ENCODE data around the gene WDR90.

WDR90 gene

DNA sequence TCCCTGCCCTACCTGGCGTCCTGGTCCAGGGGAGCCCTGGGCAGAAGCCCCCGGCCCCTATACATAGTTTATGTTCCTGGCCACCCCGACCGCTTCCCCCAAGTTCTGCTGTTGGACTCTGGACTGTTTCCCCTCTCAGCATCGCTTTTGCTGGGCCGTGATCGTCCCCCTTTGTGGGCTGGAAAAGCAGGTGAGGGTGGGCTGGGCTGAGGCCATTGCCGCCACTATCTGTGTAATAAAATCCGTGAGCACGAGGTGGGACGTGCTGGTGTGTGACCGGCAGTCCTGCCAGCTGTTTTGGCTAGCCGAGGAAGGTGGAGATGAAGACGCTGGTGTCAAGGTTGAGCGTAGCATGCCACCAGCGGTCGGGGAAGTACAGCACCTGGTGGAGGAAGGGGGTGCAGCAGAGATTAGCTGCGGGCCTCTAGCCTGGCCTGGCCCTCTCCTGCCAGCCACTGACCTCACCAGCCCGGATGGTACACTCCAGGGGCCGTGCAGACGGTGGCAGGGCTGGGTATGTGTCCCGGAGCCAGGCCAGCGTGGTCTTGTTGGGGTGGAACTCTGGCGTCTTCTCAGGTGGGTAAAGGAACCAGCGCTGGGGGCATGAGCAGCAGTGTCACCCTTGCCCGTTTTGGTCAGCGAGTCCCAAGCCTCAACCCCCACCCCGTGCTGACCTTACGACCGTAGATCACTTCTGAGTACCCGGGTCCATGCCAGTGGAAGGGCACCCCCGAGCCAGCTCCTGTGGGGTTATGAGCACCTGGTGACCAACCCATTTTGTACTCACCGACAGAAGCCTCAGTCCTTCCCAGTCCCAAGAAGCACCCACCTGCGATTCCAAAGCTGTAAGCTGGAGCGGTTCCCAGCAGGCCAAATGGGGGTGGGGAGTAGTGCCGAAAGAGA, 33.6 kb downstream of the WDR90 start (continued):
- TF ChIP-seq, protein P1, sequence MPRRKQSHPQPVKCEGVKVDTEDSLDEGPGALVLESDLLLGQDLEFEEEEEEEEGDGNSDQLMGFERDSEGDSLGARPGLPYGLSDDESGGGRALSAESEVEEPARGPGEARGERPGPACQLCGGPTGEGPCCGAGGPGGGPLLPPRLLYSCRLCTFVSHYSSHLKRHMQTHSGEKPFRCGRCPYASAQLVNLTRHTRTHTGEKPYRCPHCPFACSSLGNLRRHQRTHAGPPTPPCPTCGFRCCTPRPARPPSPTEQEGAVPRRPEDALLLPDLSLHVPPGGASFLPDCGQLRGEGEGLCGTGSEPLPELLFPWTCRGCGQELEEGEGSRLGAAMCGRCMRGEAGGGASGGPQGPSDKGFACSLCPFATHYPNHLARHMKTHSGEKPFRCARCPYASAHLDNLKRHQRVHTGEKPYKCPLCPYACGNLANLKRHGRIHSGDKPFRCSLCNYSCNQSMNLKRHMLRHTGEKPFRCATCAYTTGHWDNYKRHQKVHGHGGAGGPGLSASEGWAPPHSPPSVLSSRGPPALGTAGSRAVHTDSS (tag by site-specific recombination; IDR thresholded peaks at IDR 0.05) = peak; percentile 77
- no peak for TF ChIP-seq ZNF658 (tag by site-specific recombination; IDR thresholded peaks at IDR 0.05)
- TF ChIP-seq, protein P2, sequence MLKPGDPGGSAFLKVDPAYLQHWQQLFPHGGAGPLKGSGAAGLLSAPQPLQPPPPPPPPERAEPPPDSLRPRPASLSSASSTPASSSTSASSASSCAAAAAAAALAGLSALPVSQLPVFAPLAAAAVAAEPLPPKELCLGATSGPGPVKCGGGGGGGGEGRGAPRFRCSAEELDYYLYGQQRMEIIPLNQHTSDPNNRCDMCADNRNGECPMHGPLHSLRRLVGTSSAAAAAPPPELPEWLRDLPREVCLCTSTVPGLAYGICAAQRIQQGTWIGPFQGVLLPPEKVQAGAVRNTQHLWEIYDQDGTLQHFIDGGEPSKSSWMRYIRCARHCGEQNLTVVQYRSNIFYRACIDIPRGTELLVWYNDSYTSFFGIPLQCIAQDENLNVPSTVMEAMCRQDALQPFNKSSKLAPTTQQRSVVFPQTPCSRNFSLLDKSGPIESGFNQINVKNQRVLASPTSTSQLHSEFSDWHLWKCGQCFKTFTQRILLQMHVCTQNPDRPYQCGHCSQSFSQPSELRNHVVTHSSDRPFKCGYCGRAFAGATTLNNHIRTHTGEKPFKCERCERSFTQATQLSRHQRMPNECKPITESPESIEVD (tag by site-specific recombination; IDR thresholded peaks at IDR 0.05) = no peak
- TF ChIP-seq ZNF510 (tag by site-specific recombination; IDR thresholded peaks at IDR 0.05; ENCODE audit: insufficient replicate concordance) = no peak
- TF ChIP-seq ZNF266 (tag by site-specific recombination; IDR thresholded peaks at IDR 0.05; ENCODE audit: low read depth) = no peak
- peak; percentile 20; the same call in 1 of the 2 replicates for TF ChIP-seq ZNF561 (tag by site-specific recombination; IDR thresholded peaks at IDR 0.05; ENCODE audit: borderline replicate concordance)
- peak; percentile 40; the same call in 1 of the 2 replicates for TF ChIP-seq SP2 (tag by site-specific recombination; IDR thresholded peaks at IDR 0.05)
- TF ChIP-seq ZFP37 (tag by site-specific recombination; IDR thresholded peaks at IDR 0.05) = peak; percentile 13; the same call in 1 of the 2 replicates
- TF ChIP-seq KLF9 (tag by site-specific recombination; IDR thresholded peaks at IDR 0.05; ENCODE audit: low read depth) = 0 out of 2 replicates have a peak, but pooled peaks have one; percentile 6
- TF ChIP-seq ZEB2 (tag by site-specific recombination; IDR thresholded peaks at IDR 0.05) = peak; percentile 66; the same call in 1 of the 2 replicates
- peak; percentile 33; the same call in 1 of the 2 replicates for TF ChIP-seq KLF17 (tag by site-specific recombination; IDR thresholded peaks at IDR 0.05)
- TF ChIP-seq, protein P3, sequence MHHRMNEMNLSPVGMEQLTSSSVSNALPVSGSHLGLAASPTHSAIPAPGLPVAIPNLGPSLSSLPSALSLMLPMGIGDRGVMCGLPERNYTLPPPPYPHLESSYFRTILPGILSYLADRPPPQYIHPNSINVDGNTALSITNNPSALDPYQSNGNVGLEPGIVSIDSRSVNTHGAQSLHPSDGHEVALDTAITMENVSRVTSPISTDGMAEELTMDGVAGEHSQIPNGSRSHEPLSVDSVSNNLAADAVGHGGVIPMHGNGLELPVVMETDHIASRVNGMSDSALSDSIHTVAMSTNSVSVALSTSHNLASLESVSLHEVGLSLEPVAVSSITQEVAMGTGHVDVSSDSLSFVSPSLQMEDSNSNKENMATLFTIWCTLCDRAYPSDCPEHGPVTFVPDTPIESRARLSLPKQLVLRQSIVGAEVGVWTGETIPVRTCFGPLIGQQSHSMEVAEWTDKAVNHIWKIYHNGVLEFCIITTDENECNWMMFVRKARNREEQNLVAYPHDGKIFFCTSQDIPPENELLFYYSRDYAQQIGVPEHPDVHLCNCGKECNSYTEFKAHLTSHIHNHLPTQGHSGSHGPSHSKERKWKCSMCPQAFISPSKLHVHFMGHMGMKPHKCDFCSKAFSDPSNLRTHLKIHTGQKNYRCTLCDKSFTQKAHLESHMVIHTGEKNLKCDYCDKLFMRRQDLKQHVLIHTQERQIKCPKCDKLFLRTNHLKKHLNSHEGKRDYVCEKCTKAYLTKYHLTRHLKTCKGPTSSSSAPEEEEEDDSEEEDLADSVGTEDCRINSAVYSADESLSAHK (tag by site-specific recombination; IDR thresholded peaks at IDR 0.05) = 0 out of 2 replicates have a peak, but pooled peaks have one; percentile 11
- no peak for TF ChIP-seq ZNF354C (tag by site-specific recombination; IDR thresholded peaks at IDR 0.05; ENCODE audit: borderline replicate concordance, low read depth)
- TF ChIP-seq ZNF155 (tag by site-specific recombination; IDR thresholded peaks at IDR 0.05) = no peak
- TF ChIP-seq GLIS2 (tag by site-specific recombination; IDR thresholded peaks at IDR 0.05) = no peak
- 0 out of 2 replicates have a peak, but pooled peaks have one; percentile 62 for TF ChIP-seq ZNF239 (tag by site-specific recombination; IDR thresholded peaks at IDR 0.05)
- TF ChIP-seq ZBTB48 (tag by site-specific recombination; IDR thresholded peaks at IDR 0.05) = 0 out of 2 replicates have a peak, but pooled peaks have one; percentile 21
- TF ChIP-seq IKZF3 (tag by site-specific recombination; IDR thresholded peaks at IDR 0.05) = peak; percentile 79; the same call in 1 of the 2 replicates
- 0 out of 2 replicates have a peak, but pooled peaks have one; percentile 11 for TF ChIP-seq ZNF629 (tag by site-specific recombination; IDR thresholded peaks at IDR 0.05)
- no peak for TF ChIP-seq SCRT1 (tag by site-specific recombination; IDR thresholded peaks at IDR 0.05; ENCODE audit: borderline replicate concordance)
- 0 out of 2 replicates have a peak, but pooled peaks have one; percentile 23 for TF ChIP-seq GLI4 (tag by site-specific recombination; IDR thresholded peaks at IDR 0.05)
- TF ChIP-seq ZNF10 (tag by site-specific recombination; IDR thresholded peaks at IDR 0.05) = peak; percentile 94
- TF ChIP-seq SP3 (tag by site-specific recombination; IDR thresholded peaks at IDR 0.05) = no peak
- 0 out of 2 replicates have a peak, but pooled peaks have one; percentile 3 for TF ChIP-seq ZNF623 (tag by site-specific recombination; IDR thresholded peaks at IDR 0.05)
- TF ChIP-seq ZNF223 (tag by site-specific recombination; IDR thresholded peaks at IDR 0.05) = no peak
- TF ChIP-seq ZNF404 (tag by site-specific recombination; IDR thresholded peaks at IDR 0.05) = no peak
- no peak for TF ChIP-seq MYNN (tag by site-specific recombination; IDR thresholded peaks at IDR 0.05; ENCODE audit: borderline replicate concordance)
- TF ChIP-seq ZBTB7A (tag by site-specific recombination; IDR thresholded peaks at IDR 0.05; ENCODE audit: low read depth) = peak; percentile 73; the same call in 1 of the 2 replicates
- peak; percentile 1; the same call in 1 of the 2 replicates for TF ChIP-seq ZNF146 (tag by site-specific recombination; IDR thresholded peaks at IDR 0.05)
- peak; percentile 47; the same call in 1 of the 2 replicates for TF ChIP-seq ZNF596 (tag by site-specific recombination; IDR thresholded peaks at IDR 0.05)

Measured in HEK293 (cell line).